ENCODE results near the gene RAI14.

The RAI14 gene

DNA sequence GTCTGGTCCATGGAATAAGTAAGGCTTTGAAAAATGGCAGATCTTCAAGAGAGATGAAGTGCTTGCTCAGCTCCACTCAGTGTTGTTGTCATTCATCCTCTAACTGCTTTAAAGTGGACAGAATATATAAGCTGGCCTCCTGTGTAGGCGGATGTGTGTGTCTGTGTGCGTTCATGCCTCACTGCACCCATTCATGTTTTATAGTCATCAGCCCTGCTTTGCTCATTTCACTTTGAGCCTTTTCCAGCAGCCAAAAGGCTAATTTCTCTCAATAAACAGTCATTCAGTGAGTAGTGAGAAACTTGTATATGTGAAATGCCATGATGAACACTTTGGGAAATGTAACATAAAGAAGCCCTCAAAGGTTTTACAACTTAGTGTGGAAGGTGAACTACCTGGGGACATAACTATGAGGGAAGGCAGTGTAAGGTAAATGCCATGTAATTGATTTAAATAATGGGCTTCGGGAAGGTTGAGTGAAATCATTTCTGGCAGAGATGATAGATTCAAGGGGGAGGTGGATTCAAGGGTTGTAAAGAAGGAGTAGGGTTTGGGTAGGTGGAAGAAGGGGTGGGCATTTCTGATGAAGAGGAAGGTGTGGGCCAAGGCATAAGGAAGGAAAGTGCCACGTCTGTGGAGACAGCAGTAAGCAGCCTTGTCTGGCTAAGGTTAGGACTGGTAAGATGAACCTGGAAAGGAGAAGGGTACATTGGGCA, 198.5 kb downstream of the RAI14 start:
- H3K4me3 ChIP-seq (ENCODE audit: low read depth, low read length): no peak overlapping the region
- TF ChIP-seq, protein P1, sequence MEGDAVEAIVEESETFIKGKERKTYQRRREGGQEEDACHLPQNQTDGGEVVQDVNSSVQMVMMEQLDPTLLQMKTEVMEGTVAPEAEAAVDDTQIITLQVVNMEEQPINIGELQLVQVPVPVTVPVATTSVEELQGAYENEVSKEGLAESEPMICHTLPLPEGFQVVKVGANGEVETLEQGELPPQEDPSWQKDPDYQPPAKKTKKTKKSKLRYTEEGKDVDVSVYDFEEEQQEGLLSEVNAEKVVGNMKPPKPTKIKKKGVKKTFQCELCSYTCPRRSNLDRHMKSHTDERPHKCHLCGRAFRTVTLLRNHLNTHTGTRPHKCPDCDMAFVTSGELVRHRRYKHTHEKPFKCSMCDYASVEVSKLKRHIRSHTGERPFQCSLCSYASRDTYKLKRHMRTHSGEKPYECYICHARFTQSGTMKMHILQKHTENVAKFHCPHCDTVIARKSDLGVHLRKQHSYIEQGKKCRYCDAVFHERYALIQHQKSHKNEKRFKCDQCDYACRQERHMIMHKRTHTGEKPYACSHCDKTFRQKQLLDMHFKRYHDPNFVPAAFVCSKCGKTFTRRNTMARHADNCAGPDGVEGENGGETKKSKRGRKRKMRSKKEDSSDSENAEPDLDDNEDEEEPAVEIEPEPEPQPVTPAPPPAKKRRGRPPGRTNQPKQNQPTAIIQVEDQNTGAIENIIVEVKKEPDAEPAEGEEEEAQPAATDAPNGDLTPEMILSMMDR (IDR thresholded peaks at IDR 0.05; ENCODE audit: borderline replicate concordance, insufficient read depth, low read depth, low read length): no peak

DNA sequence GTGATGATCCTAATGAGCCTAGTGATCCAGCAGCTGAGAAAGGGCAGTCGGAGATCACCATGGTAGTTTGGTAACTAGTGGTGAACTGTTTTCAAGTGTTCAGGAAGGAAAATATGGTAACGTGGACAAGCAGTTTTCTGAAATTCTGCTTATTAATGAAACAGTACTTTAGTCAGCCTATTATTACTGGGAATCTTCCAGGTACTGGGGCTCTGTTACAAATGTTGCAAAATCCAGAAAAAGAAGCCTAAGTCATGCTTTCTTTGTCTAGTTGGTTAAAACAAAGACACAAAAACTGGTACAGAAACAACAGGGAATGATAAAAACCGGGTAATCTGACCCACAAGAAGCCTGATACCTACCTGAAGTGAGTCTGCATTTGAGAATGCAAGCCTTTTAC, 201.0 kb downstream of the RAI14 start:
- H3K4me3 ChIP-seq (ENCODE audit: low read depth, low read length): no peak overlapping the region
- TF ChIP-seq, protein P1 (IDR thresholded peaks at IDR 0.05; ENCODE audit: borderline replicate concordance, insufficient read depth, low read depth, low read length): no peak

GRCh38 chr5:34857894-34858293, 201.8 kb downstream of the RAI14 start:
- no peak overlapping the region for H3K4me3 ChIP-seq (ENCODE audit: low read depth, low read length)
- TF ChIP-seq, protein P1 (IDR thresholded peaks at IDR 0.05; ENCODE audit: borderline replicate concordance, insufficient read depth, low read depth, low read length): no peak

- TF ChIP-seq, protein P1 (IDR thresholded peaks at IDR 0.05; ENCODE audit: borderline replicate concordance, insufficient read depth, low read depth, low read length): no peak
- no peak overlapping the region for H3K4me3 ChIP-seq (ENCODE audit: low read depth, low read length)
Observed at GRCh38 chr5:34858790-34859189, 202.7 kb downstream of the RAI14 start.

GRCh38 chr5:34859253-34859652, 203.1 kb downstream of the RAI14 start:
- TF ChIP-seq, protein P1 (IDR thresholded peaks at IDR 0.05; ENCODE audit: borderline replicate concordance, insufficient read depth, low read depth, low read length): no peak
- H3K4me3 ChIP-seq (ENCODE audit: low read depth, low read length): no peak overlapping the region

- no peak overlapping the region for H3K4me3 ChIP-seq (ENCODE audit: low read depth, low read length)
- TF ChIP-seq, protein P1 (IDR thresholded peaks at IDR 0.05; ENCODE audit: borderline replicate concordance, insufficient read depth, low read depth, low read length): no peak
Observed at GRCh38 chr5:34863946-34864345, 207.8 kb downstream of the RAI14 start.

DNA sequence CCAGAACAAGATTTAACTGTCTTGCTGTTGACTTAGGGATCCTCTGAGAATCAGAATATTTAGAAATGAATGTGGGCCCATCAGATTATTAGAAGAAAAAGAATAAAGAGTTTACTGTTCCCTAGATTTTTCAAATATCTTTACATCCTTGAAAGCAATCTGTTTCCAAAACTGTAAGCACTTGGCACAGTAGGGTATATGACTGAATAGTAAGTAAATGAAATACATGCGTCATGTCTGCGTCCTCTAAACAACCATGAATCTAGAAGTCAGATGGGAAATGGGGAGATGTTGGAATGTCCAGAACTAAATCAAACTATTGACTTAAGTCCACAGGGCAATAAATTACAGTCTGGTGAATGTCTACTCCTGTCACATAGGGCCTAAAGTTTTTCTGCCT, 209.0 kb downstream of the RAI14 start:
- TF ChIP-seq, protein P1 (IDR thresholded peaks at IDR 0.05; ENCODE audit: borderline replicate concordance, insufficient read depth, low read depth, low read length): no peak

More for the DNA sequence above, 209.0 kb downstream of the RAI14 start:
- no peak overlapping the region for H3K4me3 ChIP-seq (ENCODE audit: low read depth, low read length)

Measured in GM12875 (cell line).